Measurements from ENCODE around the gene HOXD13.
A peak's percentile ranks its signal among the peaks of the same experiment; 100 is the strongest.

GRCh38 chr2:176117162-176117822 lies 24.8 kb downstream of the HOXD13 start:
- no peak for TF ChIP-seq CTCF (conservative IDR thresholded peaks at IDR 0.05; ENCODE audit: low read depth in 2 of 2)
- no peak for TF ChIP-seq EZH2phosphoT487 (IDR thresholded peaks at IDR 0.05; ENCODE audit: unreplicated experiment)
- no peak for TF ChIP-seq REST (IDR thresholded peaks at IDR 0.05; ENCODE audit: unreplicated experiment)
- no peak for TF ChIP-seq POLR2AphosphoS5 (IDR thresholded peaks at IDR 0.05; ENCODE audit: low read depth)
- TF ChIP-seq EZH2 (IDR thresholded peaks at IDR 0.05; ENCODE audit: low read depth, unreplicated experiment) = peak; percentile 42
- no peak for TF ChIP-seq ETS1 (IDR thresholded peaks at IDR 0.05)
- no peak for TF ChIP-seq JUNB (IDR thresholded peaks at IDR 0.05; ENCODE audit: unreplicated experiment)
- no peak for TF ChIP-seq CREB1 (CRISPR knock-in tag; IDR thresholded peaks at IDR 0.05; ENCODE audit: low read depth)
- no peak for TF ChIP-seq STAT1 (IDR thresholded peaks at IDR 0.05; ENCODE audit: unreplicated experiment)
